C4-2B (cell line): ENCODE data around the gene REXO5.

Source experiments
- CTCF ChIP-seq: fragments of 450-650 bp; conservative IDR thresholded peaks from 2 replicates; pipeline ENCODE4 v1.5.1; 2017; ENCODE audit warnings: mild to moderate bottlenecking
- ZFX ChIP-seq: fragments of 450-650 bp; IDR thresholded peaks from 2 replicates; pipeline ENCODE4 v1.6.1; 2017

- TF ChIP-seq CTCF (no peak), ZFX (no peak)
Measured at GRCh38 chr16:20873331-20873730, 67.0 kb downstream of the REXO5 start.
